ENCODE measurements around the gene COMT.

The COMT gene

DNA sequence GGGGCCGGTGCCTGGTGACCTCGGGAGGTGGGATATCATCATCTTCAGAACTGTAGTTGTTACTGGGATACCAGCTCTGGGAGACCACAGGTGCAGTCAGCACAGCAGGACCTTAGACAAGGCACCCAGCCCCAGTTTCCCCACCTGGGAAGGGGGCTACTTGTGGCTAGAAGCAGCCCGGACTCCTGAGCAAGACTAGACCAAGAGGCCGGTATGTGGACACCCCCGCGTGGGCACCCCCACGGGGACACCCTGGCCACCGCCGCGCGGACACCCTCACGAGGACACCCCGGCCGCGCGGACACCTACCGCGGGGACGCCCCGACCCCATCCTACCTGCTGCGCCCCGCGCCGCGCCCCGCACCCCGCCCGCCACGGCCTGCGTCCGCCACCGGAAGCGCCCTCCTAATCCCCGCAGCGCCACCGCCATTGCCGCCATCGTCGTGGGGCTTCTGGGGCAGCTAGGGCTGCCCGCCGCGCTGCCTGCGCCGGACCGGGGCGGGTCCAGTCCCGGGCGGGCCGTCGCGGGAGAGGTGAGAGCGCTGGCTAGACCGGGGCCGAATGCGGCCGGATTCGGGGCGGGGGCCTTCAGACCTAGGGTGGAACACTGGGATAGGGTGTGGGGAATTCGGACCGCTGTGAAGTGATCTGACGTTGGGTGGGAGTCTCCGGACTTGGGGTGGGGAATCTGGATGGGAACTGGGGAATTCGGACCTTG lies at the start of gene COMT, which contains the start of gene TXNRD2:
Gene COMT (plus strand): TSS at position 408 of the 718 bp plus-strand sequence. CDS start 20,755 bp downstream, outside the sequence.
Gene TXNRD2 (minus strand): TSS at position 454 of the 718 bp plus-strand sequence. CDS start 15 bp downstream, at position 439.
- TF ChIP-seq CTCF (IDR thresholded peaks at IDR 0.05; ENCODE audit: low read depth, low read length) = no peak
- peak within 1 kb of the TSS; percentile 83 for H3K4me3 ChIP-seq (ENCODE audit: low read depth, low read length)
- DNase-seq (ENCODE audit: low read depth, low spot score) = peak; percentile 55
- in situ Hi-C loops (cut with HindIII; ENCODE audit: low sequenced_read_pairs) = no loop called here

GRCh38 chr22:19892257-19892879 lies 49.2 kb upstream of the COMT start:
- in situ Hi-C loops (cut with HindIII; ENCODE audit: low sequenced_read_pairs) = no loop called here
- no peak overlapping the region for H3K4me3 ChIP-seq (ENCODE audit: low read depth, low read length)
- TF ChIP-seq CTCF (IDR thresholded peaks at IDR 0.05; ENCODE audit: low read depth, low read length) = no peak
- peak; percentile 46 for DNase-seq (ENCODE audit: low read depth, low spot score)

- no peak for TF ChIP-seq CTCF (IDR thresholded peaks at IDR 0.05; ENCODE audit: low read depth, low read length)
- in situ Hi-C loops (cut with HindIII; ENCODE audit: low sequenced_read_pairs) = no loop called here
- DNase-seq (ENCODE audit: low read depth, low spot score) = no peak
- no peak overlapping the region for H3K4me3 ChIP-seq (ENCODE audit: low read depth, low read length)
These were observed 48.6 kb upstream of the COMT start for GRCh38 chr22:19892925-19893324.

- in situ Hi-C loops (cut with HindIII; ENCODE audit: low sequenced_read_pairs) = no loop called here
- no peak for TF ChIP-seq CTCF (IDR thresholded peaks at IDR 0.05; ENCODE audit: low read depth, low read length)
- no peak for DNase-seq (ENCODE audit: low read depth, low spot score)
- H3K4me3 ChIP-seq (ENCODE audit: low read depth, low read length) = no peak overlapping the region
These were observed 48.2 kb upstream of the COMT start for GRCh38 chr22:19893363-19893762.

DNA sequence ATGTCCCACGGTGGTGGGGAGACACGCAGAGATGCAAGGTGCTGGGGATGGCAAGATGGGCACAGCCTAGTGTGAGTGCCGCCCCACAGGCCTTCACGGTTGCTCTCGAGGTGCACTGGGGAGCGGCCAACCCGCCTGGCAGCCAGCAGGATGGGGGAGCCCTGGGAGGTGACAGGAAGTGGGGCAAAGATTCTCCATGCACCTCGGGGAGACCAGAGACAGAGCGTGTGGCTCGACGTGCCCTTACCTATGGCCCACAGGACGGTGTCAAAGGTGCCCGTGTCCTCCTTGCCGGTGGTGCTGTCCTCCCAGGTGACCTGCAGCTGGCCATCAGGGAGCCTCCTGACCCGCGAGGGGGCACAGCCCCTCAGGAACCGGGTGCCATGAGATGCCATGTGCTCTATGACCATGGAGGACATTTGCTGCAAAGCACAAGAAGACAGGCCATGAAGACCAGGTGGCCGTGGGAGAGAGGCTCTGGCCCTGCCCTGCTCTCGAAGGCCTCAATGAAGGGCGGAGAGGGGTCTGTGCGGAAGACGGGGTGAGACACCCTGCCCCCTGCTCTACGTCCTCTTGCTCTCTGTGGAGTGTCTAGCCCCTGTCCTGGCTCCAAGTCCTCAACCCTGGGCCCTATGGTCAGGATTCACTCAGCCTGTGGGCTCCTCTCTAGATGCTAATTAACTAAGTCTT lies 46.3 kb upstream of the COMT start:
- in situ Hi-C loops (cut with HindIII; ENCODE audit: low sequenced_read_pairs) = no loop called here
- no peak for TF ChIP-seq CTCF (IDR thresholded peaks at IDR 0.05; ENCODE audit: low read depth, low read length)
- no peak overlapping the region for H3K4me3 ChIP-seq (ENCODE audit: low read depth, low read length)
- no peak for DNase-seq (ENCODE audit: low read depth, low spot score)

- no peak for TF ChIP-seq CTCF (IDR thresholded peaks at IDR 0.05; ENCODE audit: low read depth, low read length)
- in situ Hi-C loops (cut with HindIII; ENCODE audit: low sequenced_read_pairs) = no loop called here
- DNase-seq (ENCODE audit: low read depth, low spot score) = no peak
- no peak overlapping the region for H3K4me3 ChIP-seq (ENCODE audit: low read depth, low read length)
These were observed 44.8 kb upstream of the COMT start for GRCh38 chr22:19896665-19897355.

Measured in astrocyte of the spinal cord (primary cell).